Psoas muscle (tissue), 8 donors: ENCODE measurements around the gene CENPP. TPM values are rescaled to one million over a fixed set of nuclear protein-coding genes. Genes with fewer than 3 reads are reported as not detected.
A peak's percentile ranks its signal among the peaks of the same experiment; 100 is the strongest.

Experiments used
- ATAC-seq, 4 donors: fragments of 200-7000 bp; cut with Tn5 transposase; one replicate each; pipeline ENCODE4 v1.9.1; 2020; ENCODE audit warnings: moderate library complexity in 3 of 4, mild to moderate bottlenecking in 2 of 4
- DNase-seq, 2 donors: peaks; one replicate each; pipeline ENCODE4 v3.0.0-alpha.2; 2020
- H3K27ac ChIP-seq: fragments of 200-600 bp; one replicate; pipeline ENCODE4 v1.8.0; 2022
- H3K27me3 ChIP-seq, 3 donors: fragments of 200-600 bp in 1 of 3; one replicate each; pipeline versions ENCODE4 v1.6.1 to v1.8.0; 2013 to 2022; ENCODE audit warnings: low read length in 2 of 3, mild to moderate bottlenecking in 2 of 3, moderate library complexity in 1 of 3; ENCODE audit not compliant: insufficient read depth in 3 of 3
- H3K36me3 ChIP-seq, 2 donors: fragments of 200-600 bp in 1 of 2; one replicate each; pipeline versions ENCODE4 v1.6.1 to v1.8.0; 2013 to 2022; ENCODE audit warnings: low read depth in 1 of 2, mild to moderate bottlenecking in 1 of 2, moderate library complexity in 1 of 2; ENCODE audit not compliant: insufficient read depth in 1 of 2
- H3K4me1 ChIP-seq: fragments of 200-600 bp; one replicate; pipeline ENCODE4 v1.8.0; 2022
- H3K4me3 ChIP-seq: fragments of 200-600 bp; one replicate; pipeline ENCODE4 v1.8.0; 2022; ENCODE audit warnings: mild to moderate bottlenecking
- H3K9me3 ChIP-seq: fragments of 200-600 bp; one replicate; pipeline ENCODE4 v1.8.0; 2022
- WGBS, 3 donors: extraction: QIAGEN DNeasy Blood & Tissue Kit; methylation state at CpG; one replicate each; pipeline versions ENCODE4 v1.1.6 to v1.1.7; 2013; 5-methylcytosine and 5-hydroxymethylcytosine counted together
- intact Hi-C, 2 donors: fragments of 100-400 bp; cut with DNase I; formaldehyde crosslinking; loops; one replicate each; pipeline versions ENCODE4 v1.11.0 to v1.14.2; 2022
- polyA plus RNA-seq, 3 donors: library from polyadenylated mRNA; stranded (reverse); fragments of 200-250 nt; gene quantifications; one replicate each; pipeline ENCODE4 v1.2.3, GENCODE V29; 2013
- total RNA-seq, 4 donors: library from RNA; stranded (reverse); fragmentation: NEBNext Ultra II Directional in 2 of 4; extraction: Animal tissue kit (Norgen Biotek cat#: 25700) in 2 of 4; gene quantifications; one replicate each; pipeline versions ENCODE4 v1.2.1 to v1.2.4, GENCODE V29; 2021 to 2023
- TF ChIP-seq, protein P1 (sequence below): fragments of 200-600 bp; IDR thresholded peaks from one replicate; pipeline ENCODE4 v1.8.0; 2022; ENCODE audit warnings: antibody characterized with exemption
- donor health status: healthy with polysubstance abuse.
- donor health status: DM: no; HTN: no; CAD: no; lungs with moderate emphysema.
- donor health status: Bipolar disorder and iron deficiency.
- donor health status: healthy.
- donor health status: DM: yes; HTN: yes; CAD: no.
- donor health status: DM: no; HTN: no; CAD: no.
- donor health status: DM: no; HTN: no; CAD: no.
- donor health status: DM: yes; HTN: yes; CAD: no.

CENPP gene
- total and polyA plus RNA-seq, 7 donors: 1.8 to 15.7 (median 6.4) TPM

DNA sequence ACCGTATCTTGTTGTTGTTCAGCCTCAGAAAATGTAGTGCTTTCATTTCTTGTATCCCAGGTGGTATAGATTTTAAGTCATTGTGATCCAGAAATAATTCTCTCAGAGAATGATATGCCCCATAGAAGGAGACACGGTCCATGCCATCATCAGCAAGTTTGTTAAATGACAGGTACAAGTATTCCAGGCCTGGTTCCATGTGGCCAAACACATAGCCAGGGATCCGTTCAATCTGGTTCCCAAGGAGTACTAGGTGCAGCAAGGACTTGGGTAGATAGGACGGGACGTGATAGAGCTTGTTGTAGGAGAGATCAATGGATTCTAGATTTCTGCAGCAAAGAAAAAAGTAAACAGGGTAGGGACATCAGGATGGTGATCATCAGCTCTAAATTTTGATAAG, 175.0 kb downstream of the CENPP start:
- ATAC-seq: no peak
- no peak overlapping the region for H3K27ac ChIP-seq

DNA sequence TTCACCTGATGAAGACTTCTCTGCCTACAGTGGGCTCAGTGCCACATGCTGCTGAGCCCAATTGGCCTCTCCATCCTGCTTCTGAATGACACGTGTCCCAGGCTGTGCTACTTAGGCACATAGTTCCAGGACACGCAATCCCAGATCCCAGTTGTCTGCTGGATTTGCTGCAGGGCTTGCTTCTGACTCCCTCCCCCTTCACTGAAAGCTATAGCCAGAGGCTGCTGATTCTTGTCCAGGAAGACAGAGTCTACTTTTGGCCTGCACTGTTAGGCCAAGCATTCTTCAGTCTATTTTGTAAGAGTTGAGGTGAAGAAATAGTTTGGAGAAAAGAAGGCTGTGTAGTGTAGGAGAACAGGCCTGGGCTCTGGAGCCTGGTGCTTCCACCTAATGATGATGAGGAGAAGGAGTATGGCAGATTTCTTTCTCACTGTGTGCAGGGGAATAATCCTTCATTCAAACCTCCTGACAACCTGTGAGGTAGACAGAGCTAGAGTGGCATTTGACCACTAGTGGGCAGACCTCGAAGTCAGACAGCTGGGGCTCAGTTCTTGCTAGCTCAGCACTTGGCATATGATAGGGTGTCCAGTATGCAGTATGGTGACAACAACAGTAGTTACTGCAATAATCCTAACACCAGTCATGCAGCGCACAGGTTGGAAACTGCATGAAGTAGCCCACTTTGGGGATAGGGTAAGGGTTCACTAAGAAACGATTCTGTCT, 176.1 kb downstream of the CENPP start:
- TF ChIP-seq, protein P1, sequence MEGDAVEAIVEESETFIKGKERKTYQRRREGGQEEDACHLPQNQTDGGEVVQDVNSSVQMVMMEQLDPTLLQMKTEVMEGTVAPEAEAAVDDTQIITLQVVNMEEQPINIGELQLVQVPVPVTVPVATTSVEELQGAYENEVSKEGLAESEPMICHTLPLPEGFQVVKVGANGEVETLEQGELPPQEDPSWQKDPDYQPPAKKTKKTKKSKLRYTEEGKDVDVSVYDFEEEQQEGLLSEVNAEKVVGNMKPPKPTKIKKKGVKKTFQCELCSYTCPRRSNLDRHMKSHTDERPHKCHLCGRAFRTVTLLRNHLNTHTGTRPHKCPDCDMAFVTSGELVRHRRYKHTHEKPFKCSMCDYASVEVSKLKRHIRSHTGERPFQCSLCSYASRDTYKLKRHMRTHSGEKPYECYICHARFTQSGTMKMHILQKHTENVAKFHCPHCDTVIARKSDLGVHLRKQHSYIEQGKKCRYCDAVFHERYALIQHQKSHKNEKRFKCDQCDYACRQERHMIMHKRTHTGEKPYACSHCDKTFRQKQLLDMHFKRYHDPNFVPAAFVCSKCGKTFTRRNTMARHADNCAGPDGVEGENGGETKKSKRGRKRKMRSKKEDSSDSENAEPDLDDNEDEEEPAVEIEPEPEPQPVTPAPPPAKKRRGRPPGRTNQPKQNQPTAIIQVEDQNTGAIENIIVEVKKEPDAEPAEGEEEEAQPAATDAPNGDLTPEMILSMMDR: peak; percentile 44
- H3K27ac ChIP-seq: peak overlapping the region; percentile 44
- WGBS, 3 donors: 48 to 52% (median 51%) methylated on average over 5 of the region's 5 CpGs
- DNase-seq (peak; percentile 54 to 69), ATAC-seq (peak; percentile 83 to 91 (median 90))
- intact Hi-C loops: no loop called here
- H3K36me3 ChIP-seq: no peaks in the 10 kb centered on the region
- no peaks in the 10 kb centered on the region for H3K9me3 ChIP-seq
- no peaks in the 10 kb centered on the region for H3K27me3 ChIP-seq
- peaks cover 12% of the 10 kb centered on the region for H3K4me1 ChIP-seq
- no peak overlapping the region for H3K4me3 ChIP-seq

More for the DNA sequence above, 175.0 kb downstream of the CENPP start:
- Histone ChIP-seq H3K4me1 (peaks cover 12% of the 10 kb centered on the region), H3K27me3 (no peaks in the 10 kb centered on the region), H3K4me3 (no peak overlapping the region), H3K36me3 (no peaks in the 10 kb centered on the region), H3K9me3 (no peaks in the 10 kb centered on the region)
- TF ChIP-seq, protein P1: no peak
- 95 to 100% (median 98%) methylated on average over 5 of the region's 5 CpGs for WGBS, 3 donors
- no peak for DNase-seq
- intact Hi-C loops: no loop called here

DNA sequence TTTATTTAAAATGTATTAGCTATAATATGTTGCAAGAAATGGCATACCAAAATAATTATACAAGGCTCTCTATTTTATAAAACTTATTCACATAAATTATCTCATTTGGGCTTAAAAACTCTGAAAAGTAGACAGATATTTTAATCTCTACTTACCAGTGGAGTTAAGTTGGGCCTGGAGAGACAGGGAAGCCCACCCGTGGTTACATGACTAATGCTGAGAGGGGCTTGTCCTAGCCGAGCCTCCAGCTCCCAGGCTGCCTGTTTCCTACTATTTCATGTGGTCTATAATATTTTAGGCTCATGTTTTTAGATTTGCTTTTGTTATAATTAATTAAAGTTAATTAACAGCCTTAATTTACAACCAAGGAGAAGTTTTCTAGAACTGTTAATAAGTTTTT, 177.4 kb downstream of the CENPP start:
- H3K27me3 ChIP-seq: no peaks in the 10 kb centered on the region
- WGBS, 3 donors: 82 to 89% (median 82%) methylated on average over 2 of the region's 2 CpGs
- peaks cover 12% of the 10 kb centered on the region for H3K4me1 ChIP-seq
- ATAC-seq (no peak), DNase-seq (no peak)
- no peak overlapping the region for H3K27ac ChIP-seq
- TF ChIP-seq, protein P1: no peak
- no peaks in the 10 kb centered on the region for H3K9me3 ChIP-seq
- no peaks in the 10 kb centered on the region for H3K36me3 ChIP-seq
- no peak overlapping the region for H3K4me3 ChIP-seq
- intact Hi-C loops: no loop called here

DNA sequence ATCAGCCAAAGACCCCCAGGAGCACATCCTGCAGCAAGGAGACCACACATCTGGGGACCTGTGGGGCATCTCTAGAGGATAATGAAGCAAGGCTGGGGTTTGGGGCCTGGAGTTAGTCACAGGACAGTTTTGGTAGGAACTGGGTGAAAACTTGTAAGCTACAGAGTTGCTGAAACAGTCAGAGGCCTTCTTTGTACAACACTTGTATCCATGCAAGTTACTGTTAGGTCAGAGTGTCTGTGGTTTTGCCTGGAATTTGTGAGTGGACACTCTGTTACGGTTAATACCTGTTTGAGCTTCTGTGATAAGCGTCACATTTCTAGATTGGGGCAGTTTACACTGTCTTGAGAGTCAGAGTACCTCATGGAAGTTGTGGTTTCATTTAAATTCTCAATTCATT, 179.1 kb downstream of the CENPP start:
- H3K27me3 ChIP-seq: no peaks in the 10 kb centered on the region
- H3K27ac ChIP-seq: no peak overlapping the region
- H3K36me3 ChIP-seq: no peaks in the 10 kb centered on the region
- intact Hi-C loops: no loop called here
- DNase-seq (no peak), ATAC-seq (no peak)
- H3K4me1 ChIP-seq: peaks cover 12% of the 10 kb centered on the region
- TF ChIP-seq, protein P1: no peak
- H3K9me3 ChIP-seq: no peaks in the 10 kb centered on the region
- 77 to 90% (median 89%) methylated on average over 2 of the region's 2 CpGs for WGBS, 3 donors
- H3K4me3 ChIP-seq: no peak overlapping the region
